Limb (tissue), 2 donors: ENCODE results near the gene RANBP2.

Experiments
- DNase-seq, 2 donors: peaks; one replicate each; pipeline ENCODE4 v3.0.0-alpha.2; 2016; ENCODE audit errors: extremely low spot score in 2 of 2

RANBP2 gene

DNA sequence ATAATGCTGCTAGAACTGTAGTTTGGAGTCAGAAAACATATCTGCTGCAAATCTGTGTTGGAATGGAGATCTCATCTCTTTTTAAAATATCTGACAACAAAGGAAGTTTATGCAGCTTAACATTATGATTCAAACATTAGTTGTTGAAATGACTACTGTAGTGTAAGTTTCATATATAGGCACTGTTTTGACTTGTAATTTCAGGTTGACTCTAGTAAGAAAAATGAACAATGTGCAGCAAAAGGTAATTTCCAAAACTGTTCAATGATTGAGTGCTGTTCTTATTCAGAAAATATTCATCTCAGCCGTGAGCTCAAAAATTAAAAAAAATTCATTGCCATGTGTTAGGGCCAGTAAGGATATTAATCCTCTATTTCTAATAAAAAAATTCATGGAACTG is 115.8 kb downstream of the RANBP2 start:
- DNase-seq = no peak
